HG03196 (cell line): ENCODE measurements around the gene FAM32A.

Experiments used
- ATAC-seq: cut with Tn5 transposase; IDR thresholded peaks from one replicate; pipeline ENCODE4 v1.9.1; 2021; ENCODE audit not compliant: unreplicated experiment

The FAM32A gene

DNA sequence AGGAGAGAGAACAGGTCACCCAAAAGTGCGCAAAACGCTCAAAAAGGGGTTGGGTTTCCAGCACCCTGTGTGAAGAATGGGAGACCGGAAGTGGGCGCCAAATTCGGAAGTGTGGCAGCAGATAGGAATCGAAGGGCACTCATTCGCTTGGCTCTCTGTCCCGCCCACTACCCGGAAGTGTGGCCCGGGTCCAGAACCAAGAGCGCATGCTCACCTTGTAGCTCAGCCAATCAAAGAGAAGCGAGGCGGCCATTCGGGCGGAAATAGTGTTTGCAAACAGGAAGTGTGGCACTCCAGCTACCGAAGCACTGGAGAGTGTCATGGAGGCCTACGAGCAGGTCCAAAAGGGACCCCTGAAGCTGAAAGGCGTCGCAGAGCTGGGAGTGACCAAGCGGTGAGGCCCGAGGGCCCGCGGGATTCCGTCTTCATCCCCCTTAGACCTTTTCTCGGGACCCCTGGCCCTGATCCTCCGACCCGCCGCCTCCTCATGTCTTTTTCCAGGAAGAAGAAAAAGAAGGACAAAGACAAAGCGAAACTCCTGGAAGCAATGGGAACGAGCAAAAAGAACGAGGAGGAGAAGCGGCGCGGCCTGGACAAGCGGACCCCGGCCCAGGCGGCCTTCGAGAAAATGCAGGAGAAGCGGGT is at the start of gene FAM32A:
Gene FAM32A, plus strand, starts transcription at position 288 of the 645 bp plus-strand sequence. Its CDS starts 33 bp downstream, at position 321.
- peak; percentile 84 for ATAC-seq

DNA sequence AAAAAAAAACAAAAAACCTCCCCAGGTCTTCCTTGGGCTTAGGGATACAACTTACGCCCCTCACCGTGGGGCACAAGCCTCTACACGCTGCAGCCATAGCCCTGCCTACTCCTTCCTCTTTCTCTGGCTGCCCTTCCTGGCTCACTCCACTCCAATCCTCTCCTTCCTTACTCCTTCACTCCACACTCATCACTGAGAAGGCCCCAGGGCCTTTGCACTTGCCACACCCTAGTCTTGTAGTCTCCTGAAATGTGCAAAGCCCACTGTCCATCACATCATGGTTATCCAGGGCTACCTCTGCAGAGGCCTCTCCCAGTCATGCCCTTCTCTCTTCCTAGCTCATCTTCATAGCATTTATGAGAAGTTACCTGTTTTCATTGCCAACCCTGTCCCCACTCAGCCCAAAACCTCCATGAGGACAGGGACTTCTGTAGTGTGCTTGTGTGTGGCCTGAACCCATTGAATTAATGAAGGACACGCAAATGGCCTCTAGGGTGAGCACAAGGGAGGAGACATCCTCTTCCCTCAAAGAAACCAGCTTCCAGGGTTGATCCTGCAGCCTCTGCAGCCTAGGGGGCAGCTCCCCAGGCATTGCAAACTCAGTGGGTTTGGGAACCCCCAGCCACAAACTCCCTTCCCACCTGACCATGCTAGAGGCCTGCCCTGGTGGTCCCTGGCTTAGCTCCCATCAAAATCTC is 49.6 kb upstream of the FAM32A start:
- no peak for ATAC-seq

DNA sequence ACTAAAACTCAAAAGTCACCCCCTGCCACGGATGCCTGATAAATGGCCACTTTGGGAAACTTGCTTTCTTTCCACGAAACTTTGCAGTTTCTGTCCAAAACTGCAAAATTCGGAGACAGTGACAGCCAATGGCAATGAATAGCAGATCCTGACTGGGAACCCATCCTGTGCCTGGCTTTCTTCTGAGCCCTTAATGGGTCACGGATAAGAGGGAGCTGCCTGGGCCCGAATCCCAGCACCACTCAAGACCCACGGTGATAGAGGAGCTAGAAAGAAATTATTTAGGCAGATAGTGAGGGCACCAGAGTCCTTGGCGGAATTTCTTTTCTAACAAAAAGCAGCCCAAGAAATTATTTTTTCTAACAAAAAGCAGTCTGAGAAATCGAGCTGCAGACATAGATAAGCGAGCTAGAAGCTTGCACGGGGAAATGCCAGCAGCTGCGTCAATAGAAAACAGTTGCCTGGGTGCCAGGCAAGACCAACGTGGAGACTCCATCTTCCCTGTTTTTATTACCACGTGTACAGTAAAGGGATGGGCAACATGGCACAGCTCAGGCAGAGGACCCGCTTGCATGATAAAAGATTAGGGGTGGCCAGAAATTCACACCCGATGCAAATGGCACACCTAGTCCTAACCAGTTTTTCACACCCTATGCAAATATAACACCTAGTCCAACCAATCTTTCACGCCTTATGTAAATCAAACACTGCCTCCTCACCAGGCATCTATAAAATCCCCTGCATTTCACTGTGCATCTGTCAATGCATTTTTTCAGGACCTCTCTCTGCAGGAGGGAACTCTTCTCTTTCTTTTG is 48.8 kb upstream of the FAM32A start:
- ATAC-seq, result no peak

GRCh38 chr19:16139752-16140151 is 45.5 kb upstream of the FAM32A start:
- no peak for ATAC-seq

- ATAC-seq, result no peak
Measured at GRCh38 chr19:16141043-16141442, 44.2 kb upstream of the FAM32A start.

GRCh38 chr19:16142032-16142580 is 43.1 kb upstream of the FAM32A start:
- no peak for ATAC-seq

GRCh38 chr19:16143399-16144215 is 41.6 kb upstream of the FAM32A start, which contains the start of gene HSH2D:
HSH2D (plus strand) TSS chr19:16143685; CDS start chr19:16148751, 5,066 bp downstream.
- ATAC-seq, result peak; percentile 73

- no peak for ATAC-seq
Measured at GRCh38 chr19:16144216-16144581, 41.0 kb upstream of the FAM32A start.

GRCh38 chr19:16146112-16146511 is 39.1 kb upstream of the FAM32A start:
- ATAC-seq, result no peak

DNA sequence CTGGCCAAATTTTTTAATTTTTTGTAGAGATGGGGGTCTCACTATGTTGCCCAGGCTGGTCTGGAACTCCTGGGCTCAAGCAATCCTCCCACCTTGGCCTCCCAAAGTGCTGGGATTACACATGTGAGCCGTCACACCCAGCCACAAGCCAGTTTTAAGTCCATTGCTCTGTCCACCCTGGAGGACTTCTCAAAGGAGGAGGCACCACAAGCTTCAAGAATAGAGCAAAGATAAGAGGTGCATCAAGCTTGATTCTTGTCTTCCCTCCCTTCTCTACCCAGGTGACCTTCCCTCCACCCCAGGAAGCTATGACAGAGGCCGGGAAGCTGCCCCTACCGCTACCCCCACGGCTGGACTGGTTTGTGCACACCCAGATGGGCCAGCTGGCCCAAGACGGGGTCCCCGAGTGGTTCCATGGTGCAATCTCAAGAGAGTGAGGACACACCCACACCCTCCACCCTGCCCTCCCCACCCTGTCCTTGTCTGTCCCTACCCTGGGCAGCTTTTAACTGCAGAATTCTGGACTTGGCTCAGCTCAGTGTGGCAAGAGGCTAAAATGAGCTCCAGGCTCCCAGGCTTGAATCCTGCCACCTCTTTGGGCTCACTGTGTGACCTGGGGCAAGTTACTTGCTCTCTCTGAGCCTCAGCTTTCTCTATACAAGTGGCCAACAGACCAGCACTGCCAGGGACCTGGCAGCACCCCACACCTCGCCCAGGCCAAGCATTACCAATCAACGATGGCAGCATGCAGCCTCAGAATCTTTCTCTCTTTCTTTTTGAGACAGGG is 36.6 kb upstream of the FAM32A start:
- ATAC-seq, result no peak

- ATAC-seq, result no peak
Measured at GRCh38 chr19:16153582-16154336, 31.5 kb upstream of the FAM32A start.

DNA sequence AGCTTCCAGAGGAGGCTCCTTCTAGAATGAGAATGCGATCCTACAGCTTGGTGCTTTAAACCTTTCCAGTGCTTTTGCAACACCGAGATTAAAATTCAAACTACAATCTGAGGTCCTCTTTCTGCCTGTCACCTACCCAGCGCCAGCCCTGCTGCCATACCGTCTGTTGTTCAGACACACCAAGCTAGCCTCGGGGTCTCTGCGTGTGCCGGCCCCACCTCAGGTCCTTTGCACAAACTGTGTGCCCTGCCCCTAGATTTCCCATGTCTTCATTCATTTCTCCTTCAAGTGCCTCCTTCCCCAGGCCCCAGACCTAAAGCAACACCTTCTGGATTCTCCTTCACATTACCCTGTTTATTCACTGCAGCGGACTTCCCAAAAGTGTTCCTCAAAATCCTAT is 30.7 kb upstream of the FAM32A start:
- ATAC-seq, result no peak

GRCh38 chr19:16155128-16155527 is 30.1 kb upstream of the FAM32A start:
- ATAC-seq, result no peak

DNA sequence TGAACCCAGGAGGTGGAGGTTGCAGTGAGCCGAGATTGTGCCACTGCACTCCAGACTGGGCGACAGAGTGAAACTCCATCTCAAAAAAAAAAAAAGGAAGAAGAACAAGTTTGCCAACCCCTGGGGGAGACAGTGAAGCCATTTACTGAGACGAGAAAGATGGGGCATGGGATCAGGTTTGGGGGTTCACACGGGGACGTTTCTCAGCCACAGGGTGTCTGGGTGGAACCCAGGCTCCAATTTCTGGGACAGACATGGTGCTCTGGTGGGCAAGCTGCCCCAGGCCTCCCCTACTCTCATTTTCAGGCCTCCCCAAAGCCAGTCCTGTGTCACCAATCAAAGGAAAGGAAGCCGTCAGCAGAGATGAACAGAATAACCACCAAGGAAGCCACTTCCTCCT is 28.3 kb upstream of the FAM32A start:
- ATAC-seq, result no peak

GRCh38 chr19:16157601-16158000 is 27.6 kb upstream of the FAM32A start:
- no peak for ATAC-seq

DNA sequence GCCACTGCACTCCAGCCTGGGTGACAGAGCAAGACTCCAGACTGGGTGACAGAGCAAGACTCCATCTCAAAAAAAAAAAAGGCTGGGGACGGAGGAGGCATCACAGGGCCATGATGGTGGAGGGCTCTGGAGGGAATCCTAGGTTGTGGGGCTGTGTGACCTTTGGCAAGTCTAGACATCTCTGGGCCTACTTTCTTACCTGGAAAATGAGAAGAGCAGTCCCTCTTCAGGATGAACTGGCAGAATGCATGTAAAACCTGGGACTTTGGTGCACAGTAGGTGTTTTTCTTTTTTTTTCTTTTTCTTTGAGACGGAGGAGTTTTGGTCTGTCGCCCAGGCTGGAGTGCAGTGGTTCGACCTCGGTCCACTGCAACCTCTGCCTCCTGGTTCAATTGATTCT is 25.6 kb upstream of the FAM32A start:
- no peak for ATAC-seq

DNA sequence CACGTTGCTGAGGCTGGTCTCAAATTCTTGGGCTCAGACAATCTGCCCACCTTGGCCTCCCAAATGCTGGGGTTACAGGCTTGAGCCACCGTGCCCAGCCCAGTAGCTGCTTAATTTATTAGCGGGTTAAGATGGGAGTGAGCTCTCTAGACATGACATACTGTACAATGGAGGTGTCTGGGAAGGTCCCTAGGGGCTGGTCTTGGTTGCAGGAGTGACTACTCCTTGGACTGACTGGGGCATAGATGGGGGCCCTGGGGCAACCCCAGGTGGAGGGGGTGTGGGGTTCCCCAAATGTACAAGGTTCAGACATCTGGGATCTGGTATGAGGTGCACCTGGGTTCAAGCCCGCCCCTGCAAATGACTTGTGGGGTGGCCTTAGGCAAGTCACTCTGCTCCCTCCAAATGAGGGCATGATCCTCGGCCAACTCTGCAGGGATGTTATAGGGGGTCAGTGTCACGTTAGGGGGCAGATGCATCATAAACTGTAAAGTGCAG is 24.7 kb upstream of the FAM32A start:
- no peak for ATAC-seq

GRCh38 chr19:16160943-16161560 is 24.2 kb upstream of the FAM32A start:
- ATAC-seq, result no peak

GRCh38 chr19:16161840-16162239 is 23.4 kb upstream of the FAM32A start:
- no peak for ATAC-seq
